H9 (cell line): ENCODE measurements around the gene NHSL2. TPM values are rescaled to one million over a fixed set of nuclear protein-coding genes. Genes with fewer than 3 reads are reported as not detected.

Source experiments
- DNase-seq: peaks from one replicate; pipeline ENCODE4 v3.0.0-alpha.2; 2017
- H2AFZ ChIP-seq: one replicate; pipeline ENCODE4 v1.6.1; 2013; ENCODE audit warnings: mild to moderate bottlenecking, low read length, control low read depth, moderate library complexity
- H2AK5ac ChIP-seq: 2 replicates; pipeline ENCODE4 v1.6.1; 2013; ENCODE audit warnings: low read length, control low read depth, mixed read lengths; ENCODE audit not compliant: insufficient read length
- H2BK120ac ChIP-seq: one replicate; pipeline ENCODE4 v1.6.1; 2013; ENCODE audit warnings: low read depth, mild to moderate bottlenecking, low read length, control low read depth, inconsistent platforms; ENCODE audit not compliant: poor library complexity, severe bottlenecking
- H2BK12ac ChIP-seq: 2 replicates; pipeline ENCODE4 v1.6.1; 2013; ENCODE audit warnings: low read length, control low read depth, mixed read lengths, low read depth; ENCODE audit not compliant: insufficient read length
- H2BK15ac ChIP-seq: 2 replicates; pipeline ENCODE4 v1.6.1; 2013; ENCODE audit warnings: low read depth, low read length, control low read depth
- H2BK20ac ChIP-seq: one replicate; pipeline ENCODE4 v1.6.1; 2013; ENCODE audit warnings: low read depth, mild to moderate bottlenecking, low read length, control low read depth, inconsistent platforms; ENCODE audit not compliant: poor library complexity, severe bottlenecking
- H2BK5ac ChIP-seq: 2 replicates; pipeline ENCODE4 v1.6.1; 2013; ENCODE audit warnings: low read length, control low read depth, mixed read lengths; ENCODE audit not compliant: insufficient read length
- H3K14ac ChIP-seq: 2 replicates; pipeline ENCODE4 v1.6.1; 2013; ENCODE audit warnings: low read length, control low read depth; ENCODE audit not compliant: insufficient read depth
- H3K18ac ChIP-seq: 2 replicates; pipeline ENCODE4 v1.6.1; 2013; ENCODE audit warnings: low read depth, mild to moderate bottlenecking, mixed read lengths, low read length, control low read depth; ENCODE audit not compliant: insufficient read length
- H3K23ac ChIP-seq: 2 replicates; pipeline ENCODE4 v1.6.1; 2013; ENCODE audit warnings: low read length, control low read depth, mixed read lengths, low read depth; ENCODE audit not compliant: insufficient read length
- H3K23me2 ChIP-seq: 2 replicates; pipeline ENCODE4 v1.6.1; 2013; ENCODE audit warnings: low read depth, mild to moderate bottlenecking, mixed read lengths, low read length, control low read depth; ENCODE audit not compliant: insufficient read length, poor library complexity, severe bottlenecking
- H3K27ac ChIP-seq: 2 replicates; pipeline ENCODE4 v1.5.1; 2013; ENCODE audit warnings: low read length, control low read depth, mixed read lengths, low read depth; ENCODE audit not compliant: insufficient read length
- H3K27me3 ChIP-seq: 2 replicates; pipeline ENCODE4 v1.6.1; 2013; ENCODE audit warnings: low read length, control low read depth, inconsistent platforms; ENCODE audit not compliant: insufficient read depth
- H3K4ac ChIP-seq: 2 replicates; pipeline ENCODE4 v1.6.1; 2013; ENCODE audit warnings: low read depth, mild to moderate bottlenecking, control low read depth, inconsistent platforms, low read length, moderate library complexity
- H3K4me1 ChIP-seq: 2 replicates; pipeline ENCODE4 v1.6.1; 2013; ENCODE audit warnings: low read length, control low read depth, inconsistent platforms; ENCODE audit not compliant: insufficient read depth
- H3K4me2 ChIP-seq: 2 replicates; pipeline ENCODE4 v1.6.1; 2013; ENCODE audit warnings: low read length, control low read depth, mixed read lengths; ENCODE audit not compliant: insufficient read length, insufficient read depth
- H3K56ac ChIP-seq: 2 replicates; pipeline ENCODE4 v1.6.1; 2013; ENCODE audit warnings: low read depth, mild to moderate bottlenecking, mixed read lengths, low read length, control low read depth; ENCODE audit not compliant: insufficient read length
- H3K79me1 ChIP-seq: 2 replicates; pipeline ENCODE4 v1.6.1; 2013; ENCODE audit warnings: low read depth, mild to moderate bottlenecking, moderate library complexity, low read length, control low read depth, inconsistent platforms; ENCODE audit not compliant: insufficient read depth, poor library complexity, severe bottlenecking
- H3K79me2 ChIP-seq: 2 replicates; pipeline ENCODE4 v1.6.1; 2013; ENCODE audit warnings: low read length, control low read depth, inconsistent platforms; ENCODE audit not compliant: insufficient read depth
- H3K9ac ChIP-seq: 2 replicates; pipeline ENCODE4 v1.6.1; 2013; ENCODE audit warnings: low read length, control low read depth, mixed read lengths; ENCODE audit not compliant: insufficient read length; ENCODE audit errors: extremely low read depth
- H3K9me3 ChIP-seq: one replicate; pipeline ENCODE4 v1.6.1; 2013; ENCODE audit warnings: low read depth, low read length, inconsistent platforms; ENCODE audit not compliant: control insufficient read depth
- H3T11ph ChIP-seq: one replicate; pipeline ENCODE4 v1.6.1; 2013; ENCODE audit warnings: mild to moderate bottlenecking, low read length, control low read depth, inconsistent platforms
- H4K20me1 ChIP-seq: one replicate; pipeline ENCODE4 v1.6.1; 2013; ENCODE audit not compliant: control insufficient read depth, insufficient read length, insufficient read depth
- H4K5ac ChIP-seq: 2 replicates; pipeline ENCODE4 v1.6.1; 2013; ENCODE audit warnings: low read depth, mild to moderate bottlenecking, mixed read lengths, low read length, control low read depth; ENCODE audit not compliant: insufficient read length
- H4K8ac ChIP-seq: replicated peaks from 2 replicates; pipeline ENCODE4 v1.6.1; 2013; ENCODE audit warnings: low read length, control low read depth, mixed read lengths, low read depth; ENCODE audit not compliant: insufficient read length
- H4K91ac ChIP-seq: 2 replicates; pipeline ENCODE4 v1.6.1; 2013; ENCODE audit warnings: low read depth, mild to moderate bottlenecking, moderate library complexity, mixed read lengths, low read length, control low read depth; ENCODE audit not compliant: insufficient read length
- H3K27ac Mint-ChIP-seq, 3 experiments: 2 replicates in 2 of 3; 3 replicates in 1 of 3; pipeline ENCODE4 v1.8.0; 2020 to 2021; ENCODE audit warnings: mixed read lengths in 3 of 3, mild to moderate bottlenecking in 1 of 3, moderate library complexity in 1 of 3
- H3K27me3 Mint-ChIP-seq: 2 replicates; pipeline ENCODE4 v1.8.0; 2021; ENCODE audit warnings: low read depth, mild to moderate bottlenecking, moderate library complexity, mixed read lengths
- H3K36me3 Mint-ChIP-seq, 3 experiments: 2 replicates in 2 of 3; 3 replicates in 1 of 3; pipeline ENCODE4 v1.8.0; 2020 to 2021; ENCODE audit warnings: low read depth in 3 of 3, mixed read lengths in 3 of 3; ENCODE audit not compliant: insufficient read depth in 1 of 3
- H3K4me1 Mint-ChIP-seq, 2 experiments: 2 replicates each; pipeline ENCODE4 v1.8.0; 2020; ENCODE audit warnings: mixed read lengths in 2 of 2
- H3K4me3 Mint-ChIP-seq, 2 experiments: 2 replicates in 1 of 2; 3 replicates in 1 of 2; pipeline ENCODE4 v1.8.0; 2020 to 2021; ENCODE audit warnings: mild to moderate bottlenecking in 2 of 2, mixed read lengths in 2 of 2, moderate library complexity in 1 of 2
- H3K9me3 Mint-ChIP-seq, 2 experiments: 2 replicates in 1 of 2; 3 replicates in 1 of 2; pipeline ENCODE4 v1.8.0; 2020; ENCODE audit warnings: mild to moderate bottlenecking in 2 of 2, mixed read lengths in 2 of 2, moderate library complexity in 1 of 2
- CTCF ChIP-seq: fragments of 200-600 bp; sonication (generic); conservative IDR thresholded peaks from 3 replicates; pipeline ENCODE4 v1.8.0; 2021; ENCODE audit warnings: antibody characterized with exemption, mild to moderate bottlenecking
- WGBS: extraction: QIAGEN DNeasy Blood & Tissue Kit; methylation state at CpG from one replicate; pipeline ENCODE4 v1.1.7; 2013; ENCODE audit warnings: missing lambda C conversion rate, low lambda C conversion rate, mixed read lengths; ENCODE audit not compliant: insufficient read length; ENCODE audit errors: extremely low coverage; 5-methylcytosine and 5-hydroxymethylcytosine counted together
- total RNA-seq: library from RNA; stranded (reverse); gene quantifications from 2 replicates; pipeline ENCODE4 v1.2.1, GENCODE V29; 2021

The NHSL2 gene
- total RNA-seq, 1 experiment from 2014 or later: 6.4 TPM

- no peak overlapping the region for H3K9ac ChIP-seq
- H3K79me1 ChIP-seq: no peaks in the 10 kb centered on the region
- H2AK5ac ChIP-seq: no peak overlapping the region
- no peak overlapping the region for H3K56ac ChIP-seq
- no peak for DNase-seq
- Mint-ChIP-seq H3K4me3 (no peak overlapping the region), H3K4me1 (peaks cover 70 to 83% of the 10 kb centered on the region in 2 experiments), H3K27me3 (peaks cover 13% of the 10 kb centered on the region), H3K36me3 (peaks cover 7 to 15% (median 14%) of the 10 kb centered on the region in 3 experiments; a peak in 6 of 7 replicates), H3K27ac (no peak overlapping the region; a peak in 1 of 7 replicates), H3K9me3 (peaks cover 78 to 89% of the 10 kb centered on the region in 2 experiments)
- H2BK120ac ChIP-seq: no peak overlapping the region
- H3K79me2 ChIP-seq: no peaks in the 10 kb centered on the region
- H3K18ac ChIP-seq: no peak overlapping the region
- H3K9me3 ChIP-seq: peaks cover 48% of the 10 kb centered on the region
- H3K4me1 ChIP-seq: peaks cover 6% of the 10 kb centered on the region; the same call in 1 of the 2 replicates
- no peak overlapping the region for H2AFZ ChIP-seq
- no peaks in the 10 kb centered on the region for H3K23me2 ChIP-seq
- H3K27me3 ChIP-seq: no peaks in the 10 kb centered on the region
- no peak overlapping the region for H2BK5ac ChIP-seq
- no peak overlapping the region for H4K8ac ChIP-seq
- H2BK15ac ChIP-seq: no peak overlapping the region
- H3K4me2 ChIP-seq: no peak overlapping the region
- no peak overlapping the region for H4K91ac ChIP-seq
- no peak overlapping the region for H4K5ac ChIP-seq
- no peak overlapping the region for H2BK20ac ChIP-seq
- TF ChIP-seq CTCF: no peak
- no peak overlapping the region for H3K27ac ChIP-seq
- H3K14ac ChIP-seq: no peak overlapping the region
- H4K20me1 ChIP-seq: no peaks in the 10 kb centered on the region
- H2BK12ac ChIP-seq: no peak overlapping the region
- no CpG with 5 or more reads among the region's 2 CpGs for WGBS
- H3T11ph ChIP-seq: no peak overlapping the region
- H3K4ac ChIP-seq: no peak overlapping the region
- H3K23ac ChIP-seq: no peak overlapping the region
Measured at GRCh38 chrX:71994601-71995000, 84.0 kb downstream of the NHSL2 start.
